ENCODE data around the gene ENPP3.

ENPP3 gene

DNA sequence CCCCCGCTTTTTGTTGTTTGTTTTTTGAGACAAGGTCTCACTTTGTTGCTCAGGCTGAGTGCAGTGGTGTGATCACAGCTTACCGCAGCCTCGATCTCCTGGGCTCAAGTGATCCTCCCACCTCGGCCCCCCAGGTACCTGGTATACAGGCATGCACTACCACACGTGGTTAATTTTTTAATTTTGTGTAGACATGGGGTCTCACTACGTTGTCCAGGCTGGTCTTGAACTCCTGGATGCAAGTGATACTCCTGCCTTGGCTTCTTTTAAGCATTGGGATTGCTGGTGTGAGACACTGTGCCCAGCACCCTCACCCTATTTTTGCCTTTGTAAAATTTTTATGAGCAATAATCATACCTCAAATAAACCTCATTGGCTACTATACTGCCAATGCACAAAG lies 5.5 kb downstream of the ENPP3 start:
- no peak overlapping the region for H3K27ac ChIP-seq
- no peak for DNase-seq (ENCODE audit: low read depth, low spot score)

- DNase-seq (ENCODE audit: low read depth, low spot score), result no peak
- H3K27ac ChIP-seq, result no peak overlapping the region
Observed at GRCh38 chr6:131642987-131643611, 6.0 kb downstream of the ENPP3 start.

DNA sequence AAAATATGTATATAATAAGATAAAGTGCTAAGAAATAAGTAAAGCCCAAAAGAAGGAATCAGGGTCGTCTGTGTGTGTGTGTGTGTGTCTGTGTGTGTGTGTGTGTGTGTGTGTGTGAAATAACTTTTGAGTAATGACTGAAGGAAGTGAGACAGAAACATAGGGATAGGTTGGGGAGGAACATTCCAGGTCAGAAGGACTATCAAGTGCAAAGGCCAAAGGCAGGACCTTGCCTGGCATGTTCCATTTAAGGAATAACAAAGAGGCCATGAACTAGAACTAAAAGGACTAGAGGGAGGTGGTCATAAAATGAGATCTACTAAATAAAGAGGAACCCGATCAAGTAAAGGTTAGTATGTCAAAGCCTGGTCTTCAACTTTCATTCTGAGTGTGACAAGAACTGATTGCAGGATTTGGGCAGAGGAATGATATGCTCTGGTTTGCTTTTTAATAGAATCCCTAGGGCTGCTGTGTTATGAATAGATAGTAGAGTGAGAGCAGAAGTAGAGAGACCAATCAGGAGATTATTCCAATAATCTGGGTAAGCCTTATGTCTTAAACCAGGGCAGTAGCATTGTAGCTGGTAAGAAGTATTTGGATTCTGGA lies 6.9 kb downstream of the ENPP3 start:
- no peak overlapping the region for H3K27ac ChIP-seq
- DNase-seq (ENCODE audit: low read depth, low spot score), result no peak

GRCh38 chr6:131644921-131645320 lies 7.8 kb downstream of the ENPP3 start:
- no peak overlapping the region for H3K27ac ChIP-seq
- no peak for DNase-seq (ENCODE audit: low read depth, low spot score)

DNA sequence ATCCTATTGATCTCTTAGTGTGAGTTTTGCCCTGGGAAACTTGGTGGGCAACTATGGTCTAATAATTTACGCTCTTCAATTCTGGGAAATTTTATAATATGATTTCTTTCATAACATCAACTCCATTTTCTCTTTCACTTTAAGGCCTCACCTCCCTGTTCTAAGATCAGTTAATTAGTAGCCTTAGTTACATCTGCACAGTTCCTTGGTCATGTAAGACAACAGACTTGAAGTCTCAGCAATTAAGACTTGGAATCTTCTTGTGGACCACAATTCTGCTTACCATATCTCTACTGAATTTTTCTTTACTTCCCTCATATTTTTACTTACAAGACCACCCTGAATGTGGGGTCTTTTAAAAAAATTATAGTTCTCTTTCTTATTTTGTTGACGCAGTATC lies 8.7 kb downstream of the ENPP3 start:
- H3K27ac ChIP-seq, result no peak overlapping the region

GRCh38 chr6:131646249-131646670 lies 9.2 kb downstream of the ENPP3 start:
- H3K27ac ChIP-seq, result no peak overlapping the region
- no peak for DNase-seq (ENCODE audit: low read depth, low spot score)

More for the DNA sequence above, 8.7 kb downstream of the ENPP3 start:
- no peak for DNase-seq (ENCODE audit: low read depth, low spot score)

DNA sequence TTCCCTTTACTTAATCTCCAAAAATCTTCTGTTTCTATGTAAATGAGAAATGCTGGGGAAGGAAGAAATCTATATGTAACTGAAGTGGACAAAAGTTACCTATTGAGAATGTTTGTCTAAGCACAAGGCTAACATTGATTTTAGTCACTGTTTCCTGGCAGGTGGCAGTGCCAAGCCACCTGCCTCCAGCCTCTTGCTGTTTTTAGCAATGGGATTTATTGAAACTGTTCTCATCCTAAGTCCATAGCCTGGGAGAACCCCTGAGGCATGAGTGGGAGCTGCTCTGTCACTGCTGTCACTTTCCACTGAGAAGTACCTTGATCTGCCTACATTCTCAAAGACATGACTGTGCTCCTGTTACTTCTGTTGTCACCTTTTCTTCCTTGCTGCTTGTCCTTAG lies 14.7 kb downstream of the ENPP3 start:
- DNase-seq (ENCODE audit: low read depth, low spot score), result no peak
- no peak overlapping the region for H3K27ac ChIP-seq

DNA sequence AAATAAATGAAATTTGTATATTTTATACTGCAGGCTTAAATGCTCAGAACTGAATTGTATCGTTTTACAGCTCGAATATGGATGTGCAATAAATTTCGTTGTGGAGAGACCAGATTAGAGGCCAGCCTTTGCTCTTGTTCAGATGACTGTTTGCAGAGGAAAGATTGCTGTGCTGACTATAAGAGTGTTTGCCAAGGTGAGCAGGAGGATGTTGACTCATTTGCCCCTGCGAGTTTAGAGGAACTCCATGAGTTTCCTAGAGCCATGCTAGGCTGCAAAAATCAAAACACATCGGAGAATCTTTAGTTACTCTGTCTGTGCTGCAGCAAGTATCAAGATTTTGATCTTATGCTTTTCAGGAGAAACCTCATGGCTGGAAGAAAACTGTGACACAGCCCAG lies 15.4 kb downstream of the ENPP3 start:
- no peak for DNase-seq (ENCODE audit: low read depth, low spot score)
- H3K27ac ChIP-seq, result no peak overlapping the region

GRCh38 chr6:131654326-131654725 lies 17.2 kb downstream of the ENPP3 start:
- no peak for DNase-seq (ENCODE audit: low read depth, low spot score)
- no peak overlapping the region for H3K27ac ChIP-seq

GRCh38 chr6:131655387-131655786 lies 18.3 kb downstream of the ENPP3 start:
- H3K27ac ChIP-seq, result no peak overlapping the region

GRCh38 chr6:131655951-131656350 lies 18.8 kb downstream of the ENPP3 start:
- H3K27ac ChIP-seq, result no peak overlapping the region
- no peak for DNase-seq (ENCODE audit: low read depth, low spot score)

More at GRCh38 chr6:131655387-131655786, 18.3 kb downstream of the ENPP3 start:
- no peak for DNase-seq (ENCODE audit: low read depth, low spot score)

DNA sequence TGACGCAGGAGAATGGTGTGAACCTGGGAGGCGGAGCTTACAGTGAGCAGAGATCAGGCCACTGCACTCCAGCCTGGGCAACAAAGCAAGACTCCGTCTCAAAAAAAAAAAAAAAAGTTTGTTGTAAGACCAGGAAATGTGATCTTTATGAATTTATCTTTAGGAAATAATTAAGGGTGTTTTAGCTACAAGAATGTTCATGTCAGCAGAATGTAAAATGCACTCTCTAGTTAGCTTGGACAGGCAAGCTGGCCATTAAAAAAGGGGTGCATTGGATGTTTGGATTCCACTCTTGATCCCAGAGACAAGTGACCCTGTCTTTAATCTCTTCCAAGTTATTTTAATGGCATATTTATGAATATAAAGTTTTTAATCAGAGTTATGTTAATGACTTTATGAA lies 19.6 kb downstream of the ENPP3 start:
- H3K27ac ChIP-seq, result no peak overlapping the region
- DNase-seq (ENCODE audit: low read depth, low spot score), result no peak

GRCh38 chr6:131657222-131657621 lies 20.1 kb downstream of the ENPP3 start:
- DNase-seq (ENCODE audit: low read depth, low spot score), result no peak
- no peak overlapping the region for H3K27ac ChIP-seq

GRCh38 chr6:131657630-131658111 lies 20.6 kb downstream of the ENPP3 start:
- DNase-seq (ENCODE audit: low read depth, low spot score), result no peak

GRCh38 chr6:131658287-131658686 lies 21.2 kb downstream of the ENPP3 start:
- no peak for DNase-seq (ENCODE audit: low read depth, low spot score)
- H3K27ac ChIP-seq, result no peak overlapping the region

More at GRCh38 chr6:131657630-131658111, 20.6 kb downstream of the ENPP3 start:
- H3K27ac ChIP-seq, result no peak overlapping the region

DNA sequence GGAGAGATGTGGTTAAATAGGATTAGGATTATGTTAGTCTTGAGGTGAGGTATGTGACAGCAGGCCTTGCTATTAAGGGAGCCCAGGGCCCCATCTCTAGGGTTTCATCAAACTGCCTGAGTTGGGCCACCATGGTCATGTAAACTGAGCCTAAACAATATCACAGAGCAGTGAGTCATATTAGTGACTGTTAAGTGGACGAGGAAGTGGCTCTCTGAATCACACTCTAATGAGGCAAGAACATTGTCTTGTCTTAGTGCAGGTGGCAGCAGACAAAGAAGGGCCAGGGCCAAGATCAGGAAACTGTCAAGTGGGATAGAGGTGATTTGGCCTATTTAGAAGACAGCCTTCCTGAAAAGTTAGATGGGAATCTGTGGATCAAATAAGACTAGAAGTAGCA lies 23.1 kb downstream of the ENPP3 start:
- peak; percentile 46 for DNase-seq (ENCODE audit: low read depth, low spot score)
- peak overlapping the region; percentile 3 for H3K27ac ChIP-seq

- H3K27ac ChIP-seq, result no peak overlapping the region
- no peak for DNase-seq (ENCODE audit: low read depth, low spot score)
Observed at GRCh38 chr6:131663578-131664165, 26.6 kb downstream of the ENPP3 start.

DNA sequence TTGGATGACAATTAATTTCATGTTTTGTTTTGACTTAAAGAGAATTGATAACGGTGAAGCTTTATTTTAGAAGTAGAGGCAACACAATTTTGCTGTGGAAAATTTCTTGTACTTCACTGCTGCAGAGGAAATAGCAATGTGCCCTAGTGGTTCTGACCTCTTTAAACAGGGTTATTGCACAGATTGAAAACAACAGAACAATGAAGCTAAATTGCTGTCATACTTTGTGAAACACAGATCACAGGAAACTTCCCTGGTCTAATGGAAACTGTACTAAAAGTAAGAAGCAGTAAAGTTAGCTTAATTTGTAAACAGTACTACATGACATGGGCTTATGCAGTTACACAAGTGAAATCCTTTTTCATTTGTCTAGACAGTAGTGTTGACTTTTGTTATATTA lies 32.8 kb downstream of the ENPP3 start:
- no peak for DNase-seq (ENCODE audit: low read depth, low spot score)
- H3K27ac ChIP-seq, result no peak overlapping the region

DNA sequence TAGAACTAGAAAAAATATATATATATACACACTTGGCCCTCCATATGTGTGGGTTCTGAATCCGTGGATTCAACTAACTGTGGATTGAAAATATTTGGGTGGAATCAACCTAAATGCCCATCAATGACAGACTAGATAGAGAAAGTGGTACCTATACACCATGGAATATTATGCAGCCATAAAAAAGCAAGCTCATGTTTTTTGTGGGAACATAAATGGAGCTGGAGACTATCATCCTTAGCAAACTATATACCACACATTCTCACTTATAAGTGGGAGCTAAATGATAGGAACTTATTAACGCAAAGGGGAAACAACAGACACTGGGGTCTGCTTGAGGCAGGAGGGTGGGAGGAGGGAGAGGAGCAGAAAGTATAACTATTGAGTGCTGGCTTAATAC lies 36.1 kb downstream of the ENPP3 start:
- no peak overlapping the region for H3K27ac ChIP-seq
- DNase-seq (ENCODE audit: low read depth, low spot score), result no peak

DNA sequence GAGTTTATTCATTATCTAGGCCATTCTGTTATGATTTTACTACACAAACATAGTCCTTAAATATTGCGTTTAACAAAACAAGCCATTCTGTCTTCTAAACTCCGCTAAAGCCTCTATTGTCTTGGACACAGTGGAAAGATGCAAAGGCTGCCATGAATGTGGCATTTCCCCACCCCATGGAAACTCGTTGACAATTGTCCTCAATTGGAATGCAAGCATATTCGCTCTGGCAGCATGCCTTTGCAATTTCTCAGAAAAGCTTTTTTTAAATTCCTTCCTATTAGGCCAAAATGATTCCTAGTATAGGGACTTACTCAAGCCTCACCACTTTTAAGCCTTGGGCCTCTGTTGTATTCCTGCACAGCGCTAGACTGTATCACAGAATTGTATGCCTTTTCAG lies 41.3 kb downstream of the ENPP3 start:
- no peak for DNase-seq (ENCODE audit: low read depth, low spot score)
- no peak overlapping the region for H3K27ac ChIP-seq

DNA sequence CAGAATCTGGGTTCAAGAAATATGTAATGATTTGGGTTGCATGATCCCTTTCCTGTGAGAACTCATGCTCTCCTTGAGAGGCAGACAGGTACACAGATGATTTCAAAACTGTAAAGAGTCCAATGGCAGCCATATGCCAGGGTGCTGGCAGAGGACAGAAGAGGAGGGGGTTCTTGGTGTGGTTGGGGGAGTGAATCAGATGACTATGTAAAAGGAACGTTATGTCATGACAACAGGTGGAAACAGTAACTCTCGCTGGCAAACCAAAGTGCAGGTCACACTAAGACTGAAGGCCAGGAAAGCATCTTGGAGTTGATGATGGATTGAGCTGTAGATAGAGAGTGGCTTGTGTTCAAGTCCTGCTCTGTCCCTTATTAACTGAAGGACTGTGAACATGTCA lies 43.8 kb downstream of the ENPP3 start:
- no peak overlapping the region for H3K27ac ChIP-seq
- no peak for DNase-seq (ENCODE audit: low read depth, low spot score)

GRCh38 chr6:131681585-131681984 lies 44.5 kb downstream of the ENPP3 start:
- no peak overlapping the region for H3K27ac ChIP-seq

More at GRCh38 chr6:131681585-131681984, 44.5 kb downstream of the ENPP3 start:
- DNase-seq (ENCODE audit: low read depth, low spot score), result no peak
